WERI-Rb-1 (cell line): ENCODE results near the gene BIRC3.

Experiments used
- DNase-seq: peaks from one replicate; pipeline ENCODE4 v3.0.0-alpha.2; 2020
- H3K27ac ChIP-seq: fragments of 250-450 bp; sonication (Bioruptor Pico); 2 replicates; pipeline ENCODE4 v1.5.1; 2020; ENCODE audit warnings: mild to moderate bottlenecking, moderate library complexity
- H3K27me3 ChIP-seq: fragments of 250-450 bp; sonication (Bioruptor Pico); 2 replicates; pipeline ENCODE4 v1.5.1; 2021; ENCODE audit warnings: mild to moderate bottlenecking, low read depth, moderate library complexity; ENCODE audit not compliant: insufficient read depth, severe bottlenecking
- H3K36me3 ChIP-seq: fragments of 250-450 bp; sonication (Bioruptor Pico); 2 replicates; pipeline ENCODE4 v1.5.1; 2020; ENCODE audit warnings: mild to moderate bottlenecking, moderate library complexity
- H3K4me3 ChIP-seq: 2 replicates; pipeline ENCODE4 v1.5.1; 2011; ENCODE audit warnings: low read depth, mild to moderate bottlenecking, control low read depth, low read length
- H3K9me3 ChIP-seq: fragments of 250-450 bp; sonication (Bioruptor Pico); 2 replicates; pipeline ENCODE4 v1.5.1; 2021; ENCODE audit warnings: mild to moderate bottlenecking, moderate library complexity; ENCODE audit not compliant: severe bottlenecking
- TF ChIP-seq, protein P1 (sequence below): IDR thresholded peaks from 2 replicates; pipeline ENCODE4 v1.5.1; 2011; ENCODE audit warnings: low read depth, mild to moderate bottlenecking, control low read depth, inconsistent platforms, low read length

Gene BIRC3

DNA sequence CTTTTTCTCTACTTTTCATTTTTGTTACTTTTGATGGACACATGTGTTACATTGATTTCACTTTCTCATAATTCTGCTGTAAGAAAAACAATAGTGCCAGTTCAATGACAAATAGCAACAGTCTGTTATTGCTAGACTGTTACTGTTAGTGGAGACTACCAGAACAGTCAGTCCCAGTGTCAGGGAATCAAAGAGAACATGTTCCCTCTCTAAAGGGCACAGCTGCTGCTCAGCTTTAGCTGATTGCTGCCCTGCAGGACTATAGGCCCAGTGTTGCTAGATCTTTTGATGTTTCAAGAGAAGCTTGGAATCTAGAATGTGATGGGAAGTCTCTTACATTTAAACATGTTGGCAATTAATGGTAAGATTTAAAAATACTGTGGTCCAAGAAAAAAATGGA, 3.4 kb downstream of the BIRC3 start:
- TF ChIP-seq, protein P1, sequence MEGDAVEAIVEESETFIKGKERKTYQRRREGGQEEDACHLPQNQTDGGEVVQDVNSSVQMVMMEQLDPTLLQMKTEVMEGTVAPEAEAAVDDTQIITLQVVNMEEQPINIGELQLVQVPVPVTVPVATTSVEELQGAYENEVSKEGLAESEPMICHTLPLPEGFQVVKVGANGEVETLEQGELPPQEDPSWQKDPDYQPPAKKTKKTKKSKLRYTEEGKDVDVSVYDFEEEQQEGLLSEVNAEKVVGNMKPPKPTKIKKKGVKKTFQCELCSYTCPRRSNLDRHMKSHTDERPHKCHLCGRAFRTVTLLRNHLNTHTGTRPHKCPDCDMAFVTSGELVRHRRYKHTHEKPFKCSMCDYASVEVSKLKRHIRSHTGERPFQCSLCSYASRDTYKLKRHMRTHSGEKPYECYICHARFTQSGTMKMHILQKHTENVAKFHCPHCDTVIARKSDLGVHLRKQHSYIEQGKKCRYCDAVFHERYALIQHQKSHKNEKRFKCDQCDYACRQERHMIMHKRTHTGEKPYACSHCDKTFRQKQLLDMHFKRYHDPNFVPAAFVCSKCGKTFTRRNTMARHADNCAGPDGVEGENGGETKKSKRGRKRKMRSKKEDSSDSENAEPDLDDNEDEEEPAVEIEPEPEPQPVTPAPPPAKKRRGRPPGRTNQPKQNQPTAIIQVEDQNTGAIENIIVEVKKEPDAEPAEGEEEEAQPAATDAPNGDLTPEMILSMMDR = no peak
- no peak for DNase-seq
- no peaks in the 10 kb centered on the region for H3K27me3 ChIP-seq
- no peaks in the 10 kb centered on the region for H3K9me3 ChIP-seq
- no peak overlapping the region for H3K27ac ChIP-seq
- H3K4me3 ChIP-seq = no peak overlapping the region
- H3K36me3 ChIP-seq = no peaks in the 10 kb centered on the region

- no peaks in the 10 kb centered on the region for H3K9me3 ChIP-seq
- TF ChIP-seq, protein P1 = no peak
- no peak overlapping the region for H3K4me3 ChIP-seq
- H3K27ac ChIP-seq = no peak overlapping the region
- no peaks in the 10 kb centered on the region for H3K36me3 ChIP-seq
- DNase-seq = no peak
- H3K27me3 ChIP-seq = no peaks in the 10 kb centered on the region
Measured at GRCh38 chr11:102322560-102322959, 5.3 kb downstream of the BIRC3 start.

DNA sequence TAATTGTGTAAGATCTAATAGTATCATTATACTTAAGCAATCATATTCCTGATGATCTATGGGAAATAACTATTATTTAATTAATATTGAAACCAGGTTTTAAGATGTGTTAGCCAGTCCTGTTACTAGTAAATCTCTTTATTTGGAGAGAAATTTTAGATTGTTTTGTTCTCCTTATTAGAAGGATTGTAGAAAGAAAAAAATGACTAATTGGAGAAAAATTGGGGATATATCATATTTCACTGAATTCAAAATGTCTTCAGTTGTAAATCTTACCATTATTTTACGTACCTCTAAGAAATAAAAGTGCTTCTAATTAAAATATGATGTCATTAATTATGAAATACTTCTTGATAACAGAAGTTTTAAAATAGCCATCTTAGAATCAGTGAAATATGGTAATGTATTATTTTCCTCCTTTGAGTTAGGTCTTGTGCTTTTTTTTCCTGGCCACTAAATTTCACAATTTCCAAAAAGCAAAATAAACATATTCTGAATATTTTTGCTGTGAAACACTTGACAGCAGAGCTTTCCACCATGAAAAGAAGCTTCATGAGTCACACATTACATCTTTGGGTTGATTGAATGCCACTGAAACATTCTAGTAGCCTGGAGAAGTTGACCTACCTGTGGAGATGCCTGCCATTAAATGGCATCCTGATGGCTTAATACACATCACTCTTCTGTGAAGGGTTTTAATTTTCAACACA, 6.4 kb downstream of the BIRC3 start:
- TF ChIP-seq, protein P1 = no peak
- DNase-seq = no peak
- H3K4me3 ChIP-seq = no peak overlapping the region
- H3K27ac ChIP-seq = no peak overlapping the region
- no peaks in the 10 kb centered on the region for H3K27me3 ChIP-seq
- no peaks in the 10 kb centered on the region for H3K9me3 ChIP-seq
- H3K36me3 ChIP-seq = no peaks in the 10 kb centered on the region

DNA sequence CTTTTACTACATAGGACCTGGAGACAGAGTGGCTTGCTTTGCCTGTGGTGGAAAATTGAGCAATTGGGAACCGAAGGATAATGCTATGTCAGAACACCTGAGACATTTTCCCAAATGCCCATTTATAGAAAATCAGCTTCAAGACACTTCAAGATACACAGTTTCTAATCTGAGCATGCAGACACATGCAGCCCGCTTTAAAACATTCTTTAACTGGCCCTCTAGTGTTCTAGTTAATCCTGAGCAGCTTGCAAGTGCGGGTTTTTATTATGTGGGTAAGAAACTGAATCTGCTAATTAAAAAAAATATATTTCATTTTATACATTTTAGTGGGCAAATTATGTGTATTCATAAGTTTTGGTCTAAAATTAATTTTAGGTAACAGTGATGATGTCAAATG, 7.8 kb downstream of the BIRC3 start:
- H3K27me3 ChIP-seq = no peaks in the 10 kb centered on the region
- no peak overlapping the region for H3K4me3 ChIP-seq
- H3K36me3 ChIP-seq = no peaks in the 10 kb centered on the region
- H3K9me3 ChIP-seq = no peaks in the 10 kb centered on the region
- H3K27ac ChIP-seq = no peak overlapping the region
- no peak for DNase-seq
- TF ChIP-seq, protein P1 = no peak

- Histone ChIP-seq H3K4me3 (no peak overlapping the region), H3K36me3 (no peaks in the 10 kb centered on the region), H3K27ac (no peak overlapping the region), H3K27me3 (no peaks in the 10 kb centered on the region), H3K9me3 (no peaks in the 10 kb centered on the region)
- TF ChIP-seq, protein P1 = no peak
- DNase-seq = no peak
Measured at GRCh38 chr11:102328748-102329147, 11.5 kb downstream of the BIRC3 start.

GRCh38 chr11:102330231-102330630, 12.9 kb downstream of the BIRC3 start:
- H3K36me3 ChIP-seq = no peaks in the 10 kb centered on the region

More at GRCh38 chr11:102330231-102330630, 12.9 kb downstream of the BIRC3 start:
- Histone ChIP-seq H3K27ac (no peak overlapping the region), H3K9me3 (no peaks in the 10 kb centered on the region), H3K4me3 (no peak overlapping the region), H3K27me3 (no peaks in the 10 kb centered on the region)
- TF ChIP-seq, protein P1 = no peak
- no peak for DNase-seq
